Glutamatergic neuron (in vitro differentiated cells): ENCODE results near the gene SPINK7. TPM values are rescaled to one million over a fixed set of nuclear protein-coding genes. Genes with fewer than 3 reads are reported as not detected.

Experiments
- total RNA-seq: library from RNA; stranded (reverse); fragmentation: NEBNext Ultra II Directional; extraction: Animal tissue kit (Norgen Biotek cat#: 25700); gene quantifications from one replicate; pipeline ENCODE4 v1.2.1, GENCODE V29; 2021; ENCODE audit not compliant: unreplicated experiment

SPINK7 gene
- total RNA-seq, 1 donor from 2014 or later: not detected

Other genes starting within 250 kb of the SPINK7 start
- gene SPINK5, start 248.4 kb upstream of the SPINK7 start, total RNA-seq: 7.5 TPM
- gene SPINK14, start 143.9 kb upstream of the SPINK7 start, total RNA-seq: not detected
- not detected for gene SPINK6, start 109.4 kb upstream of the SPINK7 start, total RNA-seq
- not detected for gene MARCOL, start 73.9 kb upstream of the SPINK7 start, total RNA-seq
- not detected for gene SPINK13, start 43.6 kb upstream of the SPINK7 start, total RNA-seq
- not detected for gene SPINK9, start 23.1 kb downstream of the SPINK7 start, total RNA-seq
- gene FBXO38, start 71.5 kb downstream of the SPINK7 start, total RNA-seq: 132 TPM